Loucy (cell line): ENCODE measurements around the gene ZNF536.

Experiments
- H2AFZ ChIP-seq: fragments of 200-600 bp; sonication (generic); 2 replicates; pipeline ENCODE4 v1.6.0; 2016; ENCODE audit warnings: antibody characterized with exemption, mild to moderate bottlenecking, low read length, moderate library complexity
- H3F3A ChIP-seq: fragments of 200-600 bp; 2 replicates; pipeline ENCODE4 v1.6.0; 2016; ENCODE audit warnings: antibody characterized with exemption, low read depth, mild to moderate bottlenecking
- H3K27me3 ChIP-seq: fragments of 200-600 bp; sonication (generic); 2 replicates; pipeline ENCODE4 v1.6.1; 2014; ENCODE audit warnings: low read length, mild to moderate bottlenecking; ENCODE audit not compliant: insufficient read depth, poor library complexity, severe bottlenecking
- H3K36me3 ChIP-seq: fragments of 200-600 bp; sonication (generic); 2 replicates; pipeline ENCODE4 v1.6.1; 2016; ENCODE audit warnings: low read length; ENCODE audit not compliant: insufficient read depth
- H3K4me1 ChIP-seq: fragments of 200-600 bp; sonication (generic); 2 replicates; pipeline ENCODE4 v1.5.1; 2014; ENCODE audit warnings: low read length, mild to moderate bottlenecking; ENCODE audit not compliant: insufficient read depth, poor library complexity, severe bottlenecking
- H3K4me2 ChIP-seq: fragments of 200-600 bp; sonication (generic); 2 replicates; pipeline ENCODE4 v1.6.0; 2014; ENCODE audit warnings: antibody characterized with exemption, low read length, low read depth, mild to moderate bottlenecking; ENCODE audit not compliant: poor library complexity, severe bottlenecking
- H3K4me3 ChIP-seq: fragments of 200-600 bp; sonication (generic); 2 replicates; pipeline ENCODE4 v1.5.1; 2014; ENCODE audit warnings: low read length, mild to moderate bottlenecking, mixed read lengths; ENCODE audit not compliant: poor library complexity, severe bottlenecking
- H3K79me2 ChIP-seq: fragments of 200-600 bp; sonication (generic); 2 replicates; pipeline ENCODE4 v1.6.1; 2014; ENCODE audit warnings: low read length; ENCODE audit not compliant: insufficient read depth
- H3K9ac ChIP-seq: fragments of 200-600 bp; sonication (generic); 2 replicates; pipeline ENCODE4 v1.6.0; 2014; ENCODE audit warnings: mild to moderate bottlenecking, low read depth, low read length, moderate library complexity; ENCODE audit not compliant: poor library complexity, severe bottlenecking
- H3K9me2 ChIP-seq: fragments of 200-600 bp; sonication (generic); replicated peaks from 2 replicates; pipeline ENCODE4 v1.6.1; 2016; ENCODE audit warnings: low read depth, low read length, mixed read lengths
- H3K9me3 ChIP-seq: fragments of 200-600 bp; sonication (generic); 2 replicates; pipeline ENCODE4 v1.6.1; 2014; ENCODE audit warnings: mild to moderate bottlenecking, antibody characterized with exemption, low read length, low read depth; ENCODE audit not compliant: insufficient read depth
- H4K20me1 ChIP-seq: fragments of 200-600 bp; sonication (generic); 2 replicates; pipeline ENCODE4 v1.6.0; 2014; ENCODE audit warnings: antibody characterized with exemption, low read length, mild to moderate bottlenecking; ENCODE audit not compliant: insufficient read depth, poor library complexity, severe bottlenecking
- EZH2phosphoT487 ChIP-seq: fragments of 200-600 bp; IDR thresholded peaks from 2 replicates; pipeline ENCODE4 v1.6.1; 2018; ENCODE audit warnings: antibody characterized with exemption, mild to moderate bottlenecking, moderate library complexity, borderline replicate concordance
- TF ChIP-seq, protein P1 (sequence below): fragments of 200-600 bp; sonication (generic); conservative IDR thresholded peaks from 2 replicates; pipeline ENCODE4 v1.5.1; 2014; ENCODE audit warnings: mild to moderate bottlenecking, antibody characterized with exemption, low read length

ZNF536 gene

DNA sequence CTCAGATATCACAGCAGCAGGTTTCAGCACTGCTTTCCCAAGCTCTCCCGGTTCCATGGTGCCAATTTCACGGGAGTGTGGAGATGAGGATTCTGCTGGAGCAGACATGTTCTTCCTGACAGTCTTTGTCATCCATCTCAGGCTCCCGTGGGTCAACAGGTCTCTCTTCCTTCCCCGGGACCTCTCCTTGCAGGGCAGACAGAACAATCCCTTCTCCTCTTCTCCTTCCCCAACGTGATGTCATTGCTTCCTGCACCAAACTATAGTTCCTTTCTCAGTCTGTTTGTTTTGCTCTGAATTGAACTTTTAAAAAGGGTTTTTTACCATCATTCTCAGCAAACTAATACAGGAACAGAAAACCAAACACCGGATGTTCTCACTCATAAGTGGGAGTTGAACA, 107.9 kb downstream of the ZNF536 start:
- H3K4me1 ChIP-seq = no peaks in the 10 kb centered on the region
- H3F3A ChIP-seq = no peaks in the 10 kb centered on the region
- H3K9ac ChIP-seq = no peak overlapping the region
- H3K4me3 ChIP-seq = no peak overlapping the region
- no peaks in the 10 kb centered on the region for H3K36me3 ChIP-seq
- H2AFZ ChIP-seq = no peak overlapping the region
- no peaks in the 10 kb centered on the region for H4K20me1 ChIP-seq
- H3K4me2 ChIP-seq = no peak overlapping the region
- peaks cover 5% of the 10 kb centered on the region; the same call in 1 of the 2 replicates for H3K9me3 ChIP-seq
- no peaks in the 10 kb centered on the region for H3K27me3 ChIP-seq
- no peaks in the 10 kb centered on the region for H3K79me2 ChIP-seq
- no peaks in the 10 kb centered on the region for H3K9me2 ChIP-seq
- TF ChIP-seq EZH2phosphoT487 = no peak
- TF ChIP-seq, protein P1, sequence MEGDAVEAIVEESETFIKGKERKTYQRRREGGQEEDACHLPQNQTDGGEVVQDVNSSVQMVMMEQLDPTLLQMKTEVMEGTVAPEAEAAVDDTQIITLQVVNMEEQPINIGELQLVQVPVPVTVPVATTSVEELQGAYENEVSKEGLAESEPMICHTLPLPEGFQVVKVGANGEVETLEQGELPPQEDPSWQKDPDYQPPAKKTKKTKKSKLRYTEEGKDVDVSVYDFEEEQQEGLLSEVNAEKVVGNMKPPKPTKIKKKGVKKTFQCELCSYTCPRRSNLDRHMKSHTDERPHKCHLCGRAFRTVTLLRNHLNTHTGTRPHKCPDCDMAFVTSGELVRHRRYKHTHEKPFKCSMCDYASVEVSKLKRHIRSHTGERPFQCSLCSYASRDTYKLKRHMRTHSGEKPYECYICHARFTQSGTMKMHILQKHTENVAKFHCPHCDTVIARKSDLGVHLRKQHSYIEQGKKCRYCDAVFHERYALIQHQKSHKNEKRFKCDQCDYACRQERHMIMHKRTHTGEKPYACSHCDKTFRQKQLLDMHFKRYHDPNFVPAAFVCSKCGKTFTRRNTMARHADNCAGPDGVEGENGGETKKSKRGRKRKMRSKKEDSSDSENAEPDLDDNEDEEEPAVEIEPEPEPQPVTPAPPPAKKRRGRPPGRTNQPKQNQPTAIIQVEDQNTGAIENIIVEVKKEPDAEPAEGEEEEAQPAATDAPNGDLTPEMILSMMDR = no peak

- H3K9ac ChIP-seq = no peak overlapping the region
- H3K4me3 ChIP-seq = no peak overlapping the region
- no peak overlapping the region for H2AFZ ChIP-seq
- H3K9me3 ChIP-seq = peaks cover 5% of the 10 kb centered on the region; the same call in 1 of the 2 replicates
- TF ChIP-seq, protein P1 = no peak
- no peak for TF ChIP-seq EZH2phosphoT487
- no peaks in the 10 kb centered on the region for H3K9me2 ChIP-seq
- H3K79me2 ChIP-seq = no peaks in the 10 kb centered on the region
- no peaks in the 10 kb centered on the region for H3F3A ChIP-seq
- H3K36me3 ChIP-seq = no peaks in the 10 kb centered on the region
- H3K4me2 ChIP-seq = no peak overlapping the region
- no peaks in the 10 kb centered on the region for H4K20me1 ChIP-seq
- H3K4me1 ChIP-seq = no peaks in the 10 kb centered on the region
- H3K27me3 ChIP-seq = no peaks in the 10 kb centered on the region
These were observed 108.9 kb downstream of the ZNF536 start for GRCh38 chr19:30481063-30481462.

- Histone ChIP-seq H3K4me1 (no peaks in the 10 kb centered on the region), H3K4me2 (no peak overlapping the region), H3K79me2 (no peaks in the 10 kb centered on the region), H3K36me3 (no peaks in the 10 kb centered on the region), H3F3A (no peaks in the 10 kb centered on the region), H2AFZ (no peak overlapping the region), H3K9me3 (peaks cover 5% of the 10 kb centered on the region; the same call in 1 of the 2 replicates), H3K9me2 (no peaks in the 10 kb centered on the region), H4K20me1 (no peaks in the 10 kb centered on the region), H3K9ac (no peak overlapping the region), H3K27me3 (no peaks in the 10 kb centered on the region), H3K4me3 (no peak overlapping the region)
- TF ChIP-seq, protein P1 = no peak
- TF ChIP-seq EZH2phosphoT487 = no peak
These were observed 109.6 kb downstream of the ZNF536 start for GRCh38 chr19:30481823-30482222.
